ENCODE data around the gene GPR55.
A peak's percentile ranks its signal among the peaks of the same experiment; 100 is the strongest.

Gene GPR55

GRCh38 chr2:230875347-230876315 is 49.4 kb downstream of the GPR55 start:
- H3K9me3 ChIP-seq (ENCODE audit: control insufficient read depth in 2 of 2, low read length in 2 of 2) = no peaks in the 10 kb centered on the region
- no peak overlapping the region for H3K4me3 ChIP-seq (ENCODE audit: low read length in 2 of 2)
- no peak overlapping the region for H3K9ac ChIP-seq (ENCODE audit: low read length in 2 of 2)
- no peak overlapping the region for H3K27ac ChIP-seq (ENCODE audit: low read length)
- peaks cover 21 to 25% of the 10 kb centered on the region in 2 donors for H3K36me3 ChIP-seq (ENCODE audit: control insufficient read depth in 2 of 2, insufficient read depth in 2 of 2, low read length in 2 of 2)
- no peaks in the 10 kb centered on the region for H3K27me3 ChIP-seq (ENCODE audit: control insufficient read depth in 1 of 2, insufficient read depth in 2 of 2, low read length in 2 of 2)
- peaks cover 11% of the 10 kb centered on the region for H3K4me1 ChIP-seq (ENCODE audit: control insufficient read depth, insufficient read depth, low read length)

DNA sequence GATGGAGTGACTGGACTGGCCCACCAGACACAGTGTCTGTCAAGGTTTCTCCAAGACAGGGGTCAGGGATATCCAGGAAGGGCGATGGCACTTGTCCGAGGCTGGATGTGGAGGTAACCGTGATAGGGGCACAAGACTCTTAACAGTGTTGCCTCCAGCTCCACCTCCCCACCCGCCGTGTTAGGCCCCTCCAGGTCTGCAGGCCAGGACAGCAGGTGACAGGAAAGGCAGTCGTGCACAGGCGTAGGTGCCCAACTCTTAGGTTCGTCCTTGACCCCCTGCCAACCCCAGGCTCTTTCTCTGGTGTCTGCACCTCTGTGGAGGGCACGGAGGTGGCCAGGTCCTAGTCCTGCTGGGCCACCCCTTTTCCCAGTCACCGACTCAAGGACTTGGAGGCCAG is 50.2 kb downstream of the GPR55 start:
- peaks cover 19% of the 10 kb centered on the region for H3K4me1 ChIP-seq (ENCODE audit: control insufficient read depth, insufficient read depth, low read length)

DNA sequence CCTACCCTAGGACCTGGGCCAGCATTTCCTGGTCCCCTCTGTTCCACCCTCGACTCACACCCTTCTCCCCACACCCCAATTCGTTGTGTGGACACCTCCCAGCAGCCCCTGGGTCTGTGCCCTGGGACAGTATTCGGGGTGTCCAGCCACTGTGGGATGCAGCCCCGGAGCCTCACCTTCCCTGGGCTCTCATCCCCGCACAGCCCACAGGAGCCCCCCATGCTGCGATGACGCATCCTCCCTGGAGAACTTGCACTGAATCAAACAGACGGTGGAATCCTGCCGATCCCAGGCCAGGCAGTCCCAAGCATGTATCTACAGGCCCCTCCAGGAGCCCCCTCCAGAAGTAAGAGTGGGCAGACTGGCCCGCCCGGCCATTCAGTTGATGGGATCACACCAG is 50.6 kb downstream of the GPR55 start:
- no peak overlapping the region for H3K9ac ChIP-seq (ENCODE audit: low read length in 2 of 2)
- peaks cover 19% of the 10 kb centered on the region for H3K4me1 ChIP-seq (ENCODE audit: control insufficient read depth, insufficient read depth, low read length)
- H3K36me3 ChIP-seq (ENCODE audit: control insufficient read depth in 2 of 2, insufficient read depth in 2 of 2, low read length in 2 of 2) = peaks cover 21 to 25% of the 10 kb centered on the region in 2 donors
- H3K9me3 ChIP-seq (ENCODE audit: control insufficient read depth in 2 of 2, low read length in 2 of 2) = no peaks in the 10 kb centered on the region
- H3K27ac ChIP-seq (ENCODE audit: low read length) = no peak overlapping the region
- no peak overlapping the region for H3K4me3 ChIP-seq (ENCODE audit: low read length in 2 of 2)
- H3K27me3 ChIP-seq (ENCODE audit: control insufficient read depth in 1 of 2, insufficient read depth in 2 of 2, low read length in 2 of 2) = no peaks in the 10 kb centered on the region

More for the DNA sequence above, 50.2 kb downstream of the GPR55 start:
- no peak overlapping the region for H3K27ac ChIP-seq (ENCODE audit: low read length)
- H3K36me3 ChIP-seq (ENCODE audit: control insufficient read depth in 2 of 2, insufficient read depth in 2 of 2, low read length in 2 of 2) = peaks cover 21 to 25% of the 10 kb centered on the region in 2 donors
- H3K9ac ChIP-seq (ENCODE audit: low read length in 2 of 2) = no peak overlapping the region
- no peak overlapping the region for H3K4me3 ChIP-seq (ENCODE audit: low read length in 2 of 2)
- no peaks in the 10 kb centered on the region for H3K27me3 ChIP-seq (ENCODE audit: control insufficient read depth in 1 of 2, insufficient read depth in 2 of 2, low read length in 2 of 2)
- H3K9me3 ChIP-seq (ENCODE audit: control insufficient read depth in 2 of 2, low read length in 2 of 2) = no peaks in the 10 kb centered on the region

DNA sequence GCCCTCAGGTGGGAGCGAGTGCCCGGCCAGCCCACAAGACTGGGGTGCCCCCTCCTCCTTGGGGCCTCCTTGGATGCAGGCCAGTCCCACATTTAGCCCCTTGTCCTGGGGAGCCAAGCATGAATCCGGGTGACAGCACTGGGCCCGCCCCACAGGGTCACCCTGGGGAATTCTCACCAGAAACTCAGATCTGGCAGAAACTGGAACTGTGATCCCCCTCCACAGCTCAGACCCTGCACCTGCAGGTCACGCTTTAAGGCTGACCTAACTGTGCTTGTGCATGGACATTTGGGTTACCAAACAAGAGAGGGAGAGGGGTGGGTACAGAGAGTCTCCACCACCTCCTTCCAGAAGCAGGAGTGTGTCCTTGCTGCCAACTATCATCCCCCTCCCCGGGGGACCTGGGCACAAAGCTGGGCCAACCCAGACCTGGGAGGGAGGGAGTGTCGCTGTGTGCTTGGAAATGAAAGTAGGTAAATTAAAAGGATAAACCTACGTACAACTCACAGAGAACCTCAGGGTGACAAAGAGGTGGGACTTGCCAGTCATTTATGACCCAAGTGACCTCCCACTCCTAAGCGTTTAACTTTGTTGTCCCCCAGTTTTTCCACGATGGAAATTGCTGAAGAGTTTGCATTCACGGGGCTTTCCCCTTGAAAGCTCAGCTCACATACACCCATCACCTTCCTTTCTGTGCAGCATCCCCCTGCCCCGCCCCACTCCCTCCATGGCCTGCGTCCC is 51.2 kb downstream of the GPR55 start:
- Histone ChIP-seq H3K9me3 (ENCODE audit: control insufficient read depth in 2 of 2, low read length in 2 of 2) (no peaks in the 10 kb centered on the region), H3K27me3 (ENCODE audit: control insufficient read depth in 1 of 2, insufficient read depth in 2 of 2, low read length in 2 of 2) (no peaks in the 10 kb centered on the region), H3K9ac (ENCODE audit: low read length in 2 of 2) (peak overlapping the region in 1 of 2 donors; percentile 9), H3K4me3 (ENCODE audit: low read length in 2 of 2) (no peak overlapping the region), H3K36me3 (ENCODE audit: control insufficient read depth in 2 of 2, insufficient read depth in 2 of 2, low read length in 2 of 2) (peaks cover 21 to 23% of the 10 kb centered on the region in 2 donors), H3K4me1 (ENCODE audit: control insufficient read depth, insufficient read depth, low read length) (peaks cover 25% of the 10 kb centered on the region), H3K27ac (ENCODE audit: low read length) (no peak overlapping the region)

DNA sequence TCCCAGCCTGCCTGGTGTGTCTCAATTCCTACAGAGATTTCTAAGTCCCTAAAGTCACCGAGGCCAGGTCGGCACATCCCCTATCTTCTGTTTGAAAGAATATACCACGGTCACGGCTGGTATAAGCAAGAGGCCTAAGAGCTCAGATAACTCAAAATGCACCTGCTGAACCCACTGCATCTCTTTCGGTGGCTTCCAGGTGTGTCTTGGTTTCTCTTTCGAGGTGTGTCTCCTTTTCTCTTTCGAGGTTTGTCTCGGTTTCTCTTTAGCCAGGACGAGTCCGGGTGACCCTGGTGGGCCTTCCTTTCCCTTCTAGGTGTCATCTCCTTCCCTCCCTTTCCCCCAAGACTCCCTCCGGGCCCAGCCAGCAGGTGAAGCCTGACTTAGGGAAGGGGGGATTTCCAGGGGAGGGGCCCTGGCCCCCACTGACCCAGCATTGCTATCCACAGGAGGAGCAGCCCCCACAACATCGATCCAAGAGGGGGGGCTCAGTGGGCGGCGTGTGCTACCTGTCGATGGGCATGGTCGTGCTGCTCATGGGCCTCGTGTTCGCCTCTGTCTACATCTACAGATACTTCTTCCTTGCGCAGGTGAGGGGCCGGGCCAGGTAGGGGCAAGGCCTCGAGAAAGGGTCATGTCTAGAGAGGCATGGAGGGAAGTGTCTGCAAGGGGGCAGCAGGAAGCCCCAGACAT is 51.9 kb downstream of the GPR55 start:
- H3K4me3 ChIP-seq (ENCODE audit: low read length in 2 of 2) = no peak overlapping the region
- peaks cover 21% of the 10 kb centered on the region in 2 donors for H3K36me3 ChIP-seq (ENCODE audit: control insufficient read depth in 2 of 2, insufficient read depth in 2 of 2, low read length in 2 of 2)
- no peaks in the 10 kb centered on the region for H3K9me3 ChIP-seq (ENCODE audit: control insufficient read depth in 2 of 2, low read length in 2 of 2)
- H3K9ac ChIP-seq (ENCODE audit: low read length in 2 of 2) = no peak overlapping the region
- peaks cover 32% of the 10 kb centered on the region for H3K4me1 ChIP-seq (ENCODE audit: control insufficient read depth, insufficient read depth, low read length)
- H3K27me3 ChIP-seq (ENCODE audit: control insufficient read depth in 1 of 2, insufficient read depth in 2 of 2, low read length in 2 of 2) = no peaks in the 10 kb centered on the region
- H3K27ac ChIP-seq (ENCODE audit: low read length) = no peak overlapping the region

GRCh38 chr2:230872151-230872967 is 52.7 kb downstream of the GPR55 start:
- H3K27ac ChIP-seq (ENCODE audit: low read length) = no peak overlapping the region
- no peaks in the 10 kb centered on the region for H3K9me3 ChIP-seq (ENCODE audit: control insufficient read depth in 2 of 2, low read length in 2 of 2)
- peaks cover 33% of the 10 kb centered on the region for H3K4me1 ChIP-seq (ENCODE audit: control insufficient read depth, insufficient read depth, low read length)
- H3K27me3 ChIP-seq (ENCODE audit: control insufficient read depth in 1 of 2, insufficient read depth in 2 of 2, low read length in 2 of 2) = no peaks in the 10 kb centered on the region
- H3K4me3 ChIP-seq (ENCODE audit: low read length in 2 of 2) = no peak overlapping the region
- H3K9ac ChIP-seq (ENCODE audit: low read length in 2 of 2) = no peak overlapping the region
- peaks cover 14 to 16% of the 10 kb centered on the region in 2 donors for H3K36me3 ChIP-seq (ENCODE audit: control insufficient read depth in 2 of 2, insufficient read depth in 2 of 2, low read length in 2 of 2)

DNA sequence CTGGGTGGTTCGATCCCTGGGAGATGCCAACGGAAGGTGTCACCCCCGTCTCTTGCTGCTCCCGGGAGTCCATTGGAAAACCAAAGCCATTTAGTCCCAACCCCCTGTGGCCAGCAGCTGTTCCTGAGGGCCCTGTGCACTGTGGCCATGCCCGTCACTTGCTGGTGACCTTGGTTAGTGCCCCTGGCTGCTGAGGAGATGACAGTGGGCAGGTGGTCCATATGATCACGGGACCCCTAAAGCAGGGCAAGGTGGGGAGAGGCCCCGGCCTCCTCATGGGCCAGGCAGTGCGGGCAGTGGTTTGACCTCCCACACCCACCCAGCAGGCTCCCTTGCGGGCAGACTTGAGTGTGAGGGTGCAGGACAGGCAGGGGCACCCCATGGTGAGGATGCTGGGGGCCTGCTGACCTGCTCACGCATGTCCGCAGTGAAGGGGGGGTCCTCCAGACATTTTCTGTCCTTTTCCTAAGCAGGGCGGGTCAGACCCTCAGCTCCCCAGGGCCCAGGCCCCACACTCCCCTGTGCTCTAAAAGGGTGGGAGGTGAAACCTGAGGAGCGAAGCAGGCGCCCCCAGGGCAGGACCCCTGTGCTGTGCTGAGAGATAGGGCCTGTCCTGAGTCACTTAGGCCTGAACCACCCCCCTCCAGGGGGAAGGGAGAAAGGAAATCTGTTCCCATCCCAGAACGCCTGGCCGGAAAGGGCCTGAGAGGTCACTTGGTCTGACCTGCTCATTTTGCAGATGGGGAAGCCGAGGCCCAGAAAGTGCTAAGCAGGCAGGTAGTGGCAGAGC is 53.5 kb downstream of the GPR55 start:
- Histone ChIP-seq H3K4me1 (ENCODE audit: control insufficient read depth, insufficient read depth, low read length) (peaks cover 41% of the 10 kb centered on the region), H3K36me3 (ENCODE audit: control insufficient read depth in 2 of 2, insufficient read depth in 2 of 2, low read length in 2 of 2) (peaks cover 8 to 9% of the 10 kb centered on the region in 2 donors)

GRCh38 chr2:230870544-230871360 is 54.3 kb downstream of the GPR55 start:
- peaks cover 2 to 5% of the 10 kb centered on the region in 2 donors for H3K36me3 ChIP-seq (ENCODE audit: control insufficient read depth in 2 of 2, insufficient read depth in 2 of 2, low read length in 2 of 2)
- peaks cover 49% of the 10 kb centered on the region for H3K4me1 ChIP-seq (ENCODE audit: control insufficient read depth, insufficient read depth, low read length)
- H3K9ac ChIP-seq (ENCODE audit: low read length in 2 of 2) = peak overlapping the region in 1 of 2 donors; percentile 21
- no peak overlapping the region for H3K27ac ChIP-seq (ENCODE audit: low read length)
- no peaks in the 10 kb centered on the region for H3K9me3 ChIP-seq (ENCODE audit: control insufficient read depth in 2 of 2, low read length in 2 of 2)
- peak overlapping the region in 1 of 2 donors; percentile 29 for H3K4me3 ChIP-seq (ENCODE audit: low read length in 2 of 2)
- H3K27me3 ChIP-seq (ENCODE audit: control insufficient read depth in 1 of 2, insufficient read depth in 2 of 2, low read length in 2 of 2) = no peaks in the 10 kb centered on the region

More for the DNA sequence above, 53.5 kb downstream of the GPR55 start:
- Histone ChIP-seq H3K27me3 (ENCODE audit: control insufficient read depth in 1 of 2, insufficient read depth in 2 of 2, low read length in 2 of 2) (no peaks in the 10 kb centered on the region), H3K9me3 (ENCODE audit: control insufficient read depth in 2 of 2, low read length in 2 of 2) (no peaks in the 10 kb centered on the region), H3K27ac (ENCODE audit: low read length) (no peak overlapping the region), H3K4me3 (ENCODE audit: low read length in 2 of 2) (peak overlapping the region in 1 of 2 donors; percentile 3), H3K9ac (ENCODE audit: low read length in 2 of 2) (peak overlapping the region in 1 of 2 donors; percentile 21)
